ENCODE data around the gene CLDND2. TPM values are rescaled to one million over a fixed set of nuclear protein-coding genes. Genes with fewer than 3 reads are reported as not detected.
"Not testable (repeated sequence)": the region's sequence is repeated elsewhere in the genome, so short reads cannot be mapped to it uniquely, and the experiment has no call there.

CLDND2 gene
- polyA plus RNA-seq, 1 of the 3 experiments (the other 2 are of a cell fraction) = 0.26 TPM

GRCh38 chr19:51417107-51417809 is 48.5 kb upstream of the CLDND2 start, which contains the start of gene SIGLEC10:
SIGLEC10 (minus strand) TSS chr19:51417642; CDS start chr19:51417581, 61 bp downstream.
- H3K4me3 ChIP-seq (ENCODE audit: low read depth in 2 of 2, low read length in 1 of 2) = no peak within 1 kb of the TSS
- H3K79me2 ChIP-seq (ENCODE audit: insufficient read depth) = no peaks in the 10 kb centered on the region
- peaks cover 16% of the 10 kb centered on the region; the same call in 1 of the 2 replicates for H3K27me3 ChIP-seq (ENCODE audit: insufficient read depth)
- no peaks in the 10 kb centered on the region for H3K9me2 ChIP-seq
- TF ChIP-seq NRF1 (IDR thresholded peaks at IDR 0.05; ENCODE audit: low read depth, low read length) (no peak), SIN3A (IDR thresholded peaks at IDR 0.05; ENCODE audit: borderline replicate concordance, low read depth, low read length) (no peak), TCF12 (IDR thresholded peaks at IDR 0.05) (no peak), TEAD4 (IDR thresholded peaks at IDR 0.05; ENCODE audit: borderline replicate concordance, insufficient read depth) (no peak), RCOR1 (IDR thresholded peaks at IDR 0.05; ENCODE audit: low read length) (no peak), CHD2 (IDR thresholded peaks at IDR 0.05; ENCODE audit: low read length, partially characterized antibody) (no peak), CTCF (IDR thresholded peaks at IDR 0.05) (no peak), FOXM1 (IDR thresholded peaks at IDR 0.05; ENCODE audit: low read depth) (no peak), FOSL2 (IDR thresholded peaks at IDR 0.05; ENCODE audit: borderline replicate concordance, low read depth) (no peak), TAF1 (IDR thresholded peaks at IDR 0.05; ENCODE audit: borderline replicate concordance, low read depth, low read length) (no peak)
- TF ChIP-seq, protein P1, sequence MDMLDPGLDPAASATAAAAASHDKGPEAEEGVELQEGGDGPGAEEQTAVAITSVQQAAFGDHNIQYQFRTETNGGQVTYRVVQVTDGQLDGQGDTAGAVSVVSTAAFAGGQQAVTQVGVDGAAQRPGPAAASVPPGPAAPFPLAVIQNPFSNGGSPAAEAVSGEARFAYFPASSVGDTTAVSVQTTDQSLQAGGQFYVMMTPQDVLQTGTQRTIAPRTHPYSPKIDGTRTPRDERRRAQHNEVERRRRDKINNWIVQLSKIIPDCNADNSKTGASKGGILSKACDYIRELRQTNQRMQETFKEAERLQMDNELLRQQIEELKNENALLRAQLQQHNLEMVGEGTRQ (IDR thresholded peaks at IDR 0.05; ENCODE audit: borderline replicate concordance, low read depth, low read length) = no peak
- 27% methylated on average over 16 of the region's 21 CpGs for WGBS (ENCODE audit: low lambda C conversion rate)
- no peak within 1 kb of the TSS for H3K9ac ChIP-seq
- H3K9me3 ChIP-seq = no peaks in the 10 kb centered on the region
- H3K27ac ChIP-seq (ENCODE audit: low read depth in 2 of 2, low read length in 1 of 2) = no peak within 1 kb of the TSS
- ChIA-PET CTCF (interaction anchor here (0.6 to 2.2 kb wide), 5 partner anchors 19 to 722 kb away, joined by 3 to 9 read pairs (median 3); no protein-coding TSS in a partner anchor), POLR2A (no interaction called here)
- H3F3A ChIP-seq (replicated peaks; ENCODE audit: insufficient read depth) = no peaks in the 10 kb centered on the region
- no peaks in the 10 kb centered on the region for H4K20me1 ChIP-seq (ENCODE audit: insufficient read depth)
- DNase-seq = no peak
- no peak within 1 kb of the TSS for H3K4me2 ChIP-seq
- H3K4me1 ChIP-seq (ENCODE audit: control insufficient read depth in 1 of 2, insufficient read depth in 2 of 2, low read depth in 1 of 2, low read length in 1 of 2) = no peaks in the 10 kb centered on the region; a peak in 1 of 4 replicates
- H2AFZ ChIP-seq (ENCODE audit: low read depth) = no peak within 1 kb of the TSS
- no peaks in the 10 kb centered on the region for H3K36me3 ChIP-seq (replicated peaks in 1 of 2; ENCODE audit: control insufficient read depth in 1 of 2, insufficient read depth in 2 of 2, low read length in 1 of 2)

DNA sequence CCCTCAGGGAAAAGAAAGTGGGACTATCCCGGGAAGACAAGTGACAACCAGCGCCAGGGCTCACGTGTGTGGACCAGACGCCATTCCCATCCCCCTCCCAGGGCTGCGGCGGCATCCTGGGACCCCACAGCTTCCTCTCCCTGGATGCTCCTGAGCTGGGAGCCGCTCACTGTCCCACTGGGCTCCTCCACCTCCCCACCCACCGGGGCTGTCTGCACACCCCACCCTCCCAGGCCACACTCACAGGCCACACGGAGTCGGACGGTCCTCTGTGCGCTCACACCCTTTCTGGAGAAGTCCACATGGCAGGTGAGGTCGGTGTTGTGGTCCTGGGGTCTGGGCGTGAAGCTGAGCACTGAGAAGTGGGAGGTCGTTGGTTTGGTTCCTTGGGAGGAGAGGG is 47.6 kb upstream of the CLDND2 start:
- H3K4me3 ChIP-seq (ENCODE audit: low read depth in 2 of 2, low read length in 1 of 2); H3K4me2 ChIP-seq; DNase-seq; H3F3A ChIP-seq (replicated peaks; ENCODE audit: insufficient read depth); H3K9me2 ChIP-seq; H3K4me1 ChIP-seq (ENCODE audit: control insufficient read depth in 1 of 2, insufficient read depth in 2 of 2, low read depth in 1 of 2, low read length in 1 of 2); POLR2A ChIA-PET; H4K20me1 ChIP-seq (ENCODE audit: insufficient read depth); H3K36me3 ChIP-seq (replicated peaks in 1 of 2; ENCODE audit: control insufficient read depth in 1 of 2, insufficient read depth in 2 of 2, low read length in 1 of 2); H3K79me2 ChIP-seq (ENCODE audit: insufficient read depth); H3K9ac ChIP-seq; H3K9me3 ChIP-seq; H2AFZ ChIP-seq (ENCODE audit: low read depth); H3K27ac ChIP-seq (ENCODE audit: low read depth in 2 of 2, low read length in 1 of 2): not testable (repeated sequence)
- WGBS (ENCODE audit: low lambda C conversion rate) = 27% methylated on average over 6 of the region's 15 CpGs
- CTCF ChIA-PET = interaction anchor here (0.9 to 1.9 kb wide), 3 partner anchors 23 to 99 kb away, joined by 3 to 4 read pairs (median 3); no protein-coding TSS in a partner anchor
- peaks cover 16% of the 10 kb centered on the region; the same call in 1 of the 2 replicates for H3K27me3 ChIP-seq (ENCODE audit: insufficient read depth)
